ENCODE results near the gene SRSF2.

- TF ChIP-seq POLR2A (IDR thresholded peaks at IDR 0.05; ENCODE audit: low read depth, low read length) (no peak), TAF1 (IDR thresholded peaks at IDR 0.05; ENCODE audit: borderline replicate concordance, low read depth, low read length) (no peak)
Observed at GRCh38 chr17:76757256-76757655, 20.1 kb upstream of the SRSF2 start.
